ENCODE results near the gene WNT3A.
"Not testable (repeated sequence)": the region's sequence is repeated elsewhere in the genome, so short reads cannot be mapped to it uniquely, and the experiment has no call there.

Gene WNT3A, protein sequence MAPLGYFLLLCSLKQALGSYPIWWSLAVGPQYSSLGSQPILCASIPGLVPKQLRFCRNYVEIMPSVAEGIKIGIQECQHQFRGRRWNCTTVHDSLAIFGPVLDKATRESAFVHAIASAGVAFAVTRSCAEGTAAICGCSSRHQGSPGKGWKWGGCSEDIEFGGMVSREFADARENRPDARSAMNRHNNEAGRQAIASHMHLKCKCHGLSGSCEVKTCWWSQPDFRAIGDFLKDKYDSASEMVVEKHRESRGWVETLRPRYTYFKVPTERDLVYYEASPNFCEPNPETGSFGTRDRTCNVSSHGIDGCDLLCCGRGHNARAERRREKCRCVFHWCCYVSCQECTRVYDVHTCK

GRCh38 chr1:228006786-228007048 is at the start of gene WNT3A:
TSS of gene WNT3A (plus strand) at chr1:228006998. CDS start at chr1:228007129, 131 bp downstream.
- Histone ChIP-seq H3K27me3 (replicated peaks; ENCODE audit: control insufficient read depth, insufficient read depth, low read length) (peaks cover 76% of the 10 kb centered on the region), H3K9ac (ENCODE audit: low read length) (no peak within 1 kb of the TSS), H3K36me3 (ENCODE audit: control insufficient read depth, insufficient read depth, low read length, severe bottlenecking) (no peaks in the 10 kb centered on the region), H3K4me3 (ENCODE audit: low read length) (no peak within 1 kb of the TSS), H3K4me1 (ENCODE audit: control insufficient read depth, insufficient read depth, low read length) (no peaks in the 10 kb centered on the region), H3K9me3 (ENCODE audit: control insufficient read depth, low read length) (no peaks in the 10 kb centered on the region)
- no peak for DNase-seq (ENCODE audit: low read depth)

GRCh38 chr1:227958617-227959324 is 48.0 kb upstream of the WNT3A start:
- DNase-seq (ENCODE audit: low read depth) = no peak

DNA sequence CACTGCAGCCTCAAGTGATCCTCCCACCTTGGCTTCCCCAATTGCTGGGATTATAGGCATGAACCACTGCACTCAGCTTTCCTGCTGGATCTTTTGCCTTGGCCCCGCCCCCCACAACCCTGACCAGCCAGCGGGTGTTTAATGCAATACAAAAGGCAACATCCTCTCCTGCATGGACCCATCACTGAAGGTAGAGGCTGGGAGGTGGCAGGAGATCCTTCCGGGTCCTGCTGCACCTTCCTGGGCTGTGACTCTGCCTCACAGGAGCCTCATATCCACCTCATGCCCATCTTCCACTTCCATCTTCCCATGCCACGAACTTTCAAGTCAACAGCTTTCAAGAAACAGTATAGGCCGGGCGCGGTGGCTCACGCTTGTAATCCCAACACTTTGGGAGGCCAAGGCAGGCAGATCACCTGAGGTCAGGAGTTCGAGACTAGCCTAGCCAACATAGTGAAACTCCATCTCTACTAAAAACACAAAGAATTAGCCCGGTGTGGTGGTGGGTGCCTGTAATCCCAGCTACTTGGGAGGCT is 47.4 kb upstream of the WNT3A start:
- Histone ChIP-seq H3K4me1 (ENCODE audit: control insufficient read depth, insufficient read depth, low read length) (no peaks in the 10 kb centered on the region), H3K36me3 (ENCODE audit: control insufficient read depth, insufficient read depth, low read length, severe bottlenecking) (no peaks in the 10 kb centered on the region), H3K9me3 (ENCODE audit: control insufficient read depth, low read length) (peaks cover 4% of the 10 kb centered on the region), H3K9ac (ENCODE audit: low read length) (no peak overlapping the region), H3K27me3 (replicated peaks; ENCODE audit: control insufficient read depth, insufficient read depth, low read length) (peaks cover 8% of the 10 kb centered on the region), H3K4me3 (ENCODE audit: low read length) (no peak overlapping the region)
- no peak for DNase-seq (ENCODE audit: low read depth)

More at GRCh38 chr1:227958617-227959324, 48.0 kb upstream of the WNT3A start:
- Histone ChIP-seq H3K9ac (ENCODE audit: low read length) (no peak overlapping the region), H3K36me3 (ENCODE audit: control insufficient read depth, insufficient read depth, low read length, severe bottlenecking) (no peaks in the 10 kb centered on the region), H3K4me3 (ENCODE audit: low read length) (no peak overlapping the region), H3K9me3 (ENCODE audit: control insufficient read depth, low read length) (peaks cover 4% of the 10 kb centered on the region), H3K4me1 (ENCODE audit: control insufficient read depth, insufficient read depth, low read length) (no peaks in the 10 kb centered on the region), H3K27me3 (replicated peaks; ENCODE audit: control insufficient read depth, insufficient read depth, low read length) (peaks cover 8% of the 10 kb centered on the region)

GRCh38 chr1:227961651-227962466 is 44.9 kb upstream of the WNT3A start:
- no peaks in the 10 kb centered on the region for H3K36me3 ChIP-seq (ENCODE audit: control insufficient read depth, insufficient read depth, low read length, severe bottlenecking)
- H3K9me3 ChIP-seq (ENCODE audit: control insufficient read depth, low read length) = no peaks in the 10 kb centered on the region
- no peaks in the 10 kb centered on the region for H3K4me1 ChIP-seq (ENCODE audit: control insufficient read depth, insufficient read depth, low read length)
- H3K9ac ChIP-seq (ENCODE audit: low read length) = no peak overlapping the region
- no peak for DNase-seq (ENCODE audit: low read depth)
- peaks cover 8% of the 10 kb centered on the region for H3K27me3 ChIP-seq (replicated peaks; ENCODE audit: control insufficient read depth, insufficient read depth, low read length)
- no peak overlapping the region for H3K4me3 ChIP-seq (ENCODE audit: low read length)

- not testable (repeated sequence) for H3K27me3 ChIP-seq (replicated peaks; ENCODE audit: control insufficient read depth, insufficient read depth, low read length); H3K9ac ChIP-seq (ENCODE audit: low read length); H3K9me3 ChIP-seq (ENCODE audit: control insufficient read depth, low read length); DNase-seq (ENCODE audit: low read depth); H3K4me1 ChIP-seq (ENCODE audit: control insufficient read depth, insufficient read depth, low read length); H3K36me3 ChIP-seq (ENCODE audit: control insufficient read depth, insufficient read depth, low read length, severe bottlenecking); H3K4me3 ChIP-seq (ENCODE audit: low read length)
Observed at GRCh38 chr1:227966733-227967132, 40.1 kb upstream of the WNT3A start.

GRCh38 chr1:227967815-227968214 is 39.0 kb upstream of the WNT3A start:
- H3K27me3 ChIP-seq (replicated peaks; ENCODE audit: control insufficient read depth, insufficient read depth, low read length); H3K36me3 ChIP-seq (ENCODE audit: control insufficient read depth, insufficient read depth, low read length, severe bottlenecking); H3K9me3 ChIP-seq (ENCODE audit: control insufficient read depth, low read length); H3K4me3 ChIP-seq (ENCODE audit: low read length); H3K9ac ChIP-seq (ENCODE audit: low read length); H3K4me1 ChIP-seq (ENCODE audit: control insufficient read depth, insufficient read depth, low read length); DNase-seq (ENCODE audit: low read depth): not testable (repeated sequence)

GRCh38 chr1:227970076-227970995 is 36.5 kb upstream of the WNT3A start:
- H3K4me3 ChIP-seq (ENCODE audit: low read length); H3K9me3 ChIP-seq (ENCODE audit: control insufficient read depth, low read length); H3K9ac ChIP-seq (ENCODE audit: low read length); H3K4me1 ChIP-seq (ENCODE audit: control insufficient read depth, insufficient read depth, low read length); H3K27me3 ChIP-seq (replicated peaks; ENCODE audit: control insufficient read depth, insufficient read depth, low read length); H3K36me3 ChIP-seq (ENCODE audit: control insufficient read depth, insufficient read depth, low read length, severe bottlenecking); DNase-seq (ENCODE audit: low read depth): not testable (repeated sequence)

- H3K9ac ChIP-seq (ENCODE audit: low read length) = not testable (repeated sequence)
Observed at GRCh38 chr1:227971216-227971615, 35.6 kb upstream of the WNT3A start.

GRCh38 chr1:227971643-227972282 is 35.0 kb upstream of the WNT3A start:
- DNase-seq (ENCODE audit: low read depth); H3K4me3 ChIP-seq (ENCODE audit: low read length); H3K9ac ChIP-seq (ENCODE audit: low read length); H3K9me3 ChIP-seq (ENCODE audit: control insufficient read depth, low read length); H3K36me3 ChIP-seq (ENCODE audit: control insufficient read depth, insufficient read depth, low read length, severe bottlenecking); H3K4me1 ChIP-seq (ENCODE audit: control insufficient read depth, insufficient read depth, low read length); H3K27me3 ChIP-seq (replicated peaks; ENCODE audit: control insufficient read depth, insufficient read depth, low read length): not testable (repeated sequence)

More at GRCh38 chr1:227971216-227971615, 35.6 kb upstream of the WNT3A start:
- H3K36me3 ChIP-seq (ENCODE audit: control insufficient read depth, insufficient read depth, low read length, severe bottlenecking); DNase-seq (ENCODE audit: low read depth); H3K9me3 ChIP-seq (ENCODE audit: control insufficient read depth, low read length); H3K4me3 ChIP-seq (ENCODE audit: low read length); H3K27me3 ChIP-seq (replicated peaks; ENCODE audit: control insufficient read depth, insufficient read depth, low read length); H3K4me1 ChIP-seq (ENCODE audit: control insufficient read depth, insufficient read depth, low read length): not testable (repeated sequence)

DNA sequence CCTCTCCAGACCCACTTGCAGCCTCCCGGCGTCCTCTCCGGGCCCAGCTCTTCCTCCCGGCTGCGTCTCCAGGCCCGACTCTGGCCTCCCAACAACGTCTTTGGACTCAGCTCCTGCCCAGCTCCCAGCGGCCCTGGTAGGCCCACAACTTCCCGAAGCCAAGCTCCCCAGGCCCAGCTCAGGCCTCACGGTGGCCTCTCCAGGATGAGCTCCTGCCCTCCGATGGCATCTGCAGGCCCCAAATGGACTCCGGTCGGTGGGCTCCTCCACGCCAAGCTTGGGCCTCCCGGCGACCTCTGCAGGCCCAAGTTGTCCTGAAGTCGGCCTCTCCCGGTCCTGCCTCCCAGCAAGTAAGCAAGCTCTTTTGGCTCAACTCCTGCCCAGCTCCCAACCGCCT is 34.5 kb upstream of the WNT3A start:
- H3K36me3 ChIP-seq (ENCODE audit: control insufficient read depth, insufficient read depth, low read length, severe bottlenecking); H3K27me3 ChIP-seq (replicated peaks; ENCODE audit: control insufficient read depth, insufficient read depth, low read length); H3K9me3 ChIP-seq (ENCODE audit: control insufficient read depth, low read length); H3K9ac ChIP-seq (ENCODE audit: low read length); H3K4me1 ChIP-seq (ENCODE audit: control insufficient read depth, insufficient read depth, low read length); DNase-seq (ENCODE audit: low read depth); H3K4me3 ChIP-seq (ENCODE audit: low read length): not testable (repeated sequence)
